ENCODE results near the gene E2F1.

E2F1 gene

GRCh38 chr20:33670715-33671499 is 15.3 kb downstream of the E2F1 start:
- DNase-seq = no peak

- DNase-seq = no peak
Observed at GRCh38 chr20:33669873-33670640, 16.1 kb downstream of the E2F1 start.

GRCh38 chr20:33669224-33669623 is 17.0 kb downstream of the E2F1 start:
- no peak for DNase-seq

GRCh38 chr20:33668466-33669155 is 17.6 kb downstream of the E2F1 start:
- DNase-seq = peak; percentile 5

GRCh38 chr20:33667676-33668465 is 18.3 kb downstream of the E2F1 start:
- peak; percentile 82 for DNase-seq

- peak; percentile 51 for DNase-seq
Observed at GRCh38 chr20:33667245-33667675, 18.9 kb downstream of the E2F1 start.

- DNase-seq = peak; percentile 87
Observed at GRCh38 chr20:33666293-33667244, 19.6 kb downstream of the E2F1 start, which contains the start of gene ACTL10. Gene ACTL10, plus strand, starts transcription at chr20:33666943. Its CDS starts 555 bp downstream, at chr20:33667498.

- no peak for DNase-seq
Observed at GRCh38 chr20:33664762-33665144, 21.4 kb downstream of the E2F1 start.

GRCh38 chr20:33664085-33664761 is 22.0 kb downstream of the E2F1 start:
- no peak for DNase-seq

- peak; percentile 86 for DNase-seq
Observed at GRCh38 chr20:33663161-33664084, 22.8 kb downstream of the E2F1 start.

- DNase-seq = no peak
Observed at GRCh38 chr20:33662172-33662571, 24.0 kb downstream of the E2F1 start, which contains the start of gene C20orf144. Gene C20orf144, plus strand, starts transcription at chr20:33662327. Its CDS starts 19 bp downstream, at chr20:33662346.

GRCh38 chr20:33660685-33661058 is 25.5 kb downstream of the E2F1 start:
- no peak for DNase-seq

GRCh38 chr20:33660035-33660684 is 26.0 kb downstream of the E2F1 start:
- no peak for DNase-seq

GRCh38 chr20:33659341-33660034 is 26.7 kb downstream of the E2F1 start:
- DNase-seq = no peak

GRCh38 chr20:33658929-33659328 is 27.3 kb downstream of the E2F1 start:
- DNase-seq = no peak

- DNase-seq = no peak
Observed at GRCh38 chr20:33658510-33658909, 27.7 kb downstream of the E2F1 start.

- DNase-seq = no peak
Observed at GRCh38 chr20:33657704-33658095, 28.5 kb downstream of the E2F1 start.
